H1 (cell line): ENCODE results near the gene PCGF3.

Experiments used
- CEBPB ChIP-seq: IDR thresholded peaks from 2 replicates; pipeline ENCODE4 v1.6.1; 2012; ENCODE audit warnings: low read depth, low read length
- PHF8 ChIP-seq: fragments of 200-600 bp; sonication (generic); conservative IDR thresholded peaks from 2 replicates; pipeline ENCODE4 v1.7.1; 2012; ENCODE audit warnings: low read depth, mild to moderate bottlenecking, inconsistent platforms, low read length, moderate library complexity
- SIX5 ChIP-seq: IDR thresholded peaks from 2 replicates; pipeline ENCODE4 v1.6.1; 2011; ENCODE audit warnings: mild to moderate bottlenecking, low read depth, low read length
- TEAD4 ChIP-seq: IDR thresholded peaks from 2 replicates; pipeline ENCODE4 v1.6.1; 2012; ENCODE audit warnings: low read depth, low read length, inconsistent platforms, mixed read lengths

DNA sequence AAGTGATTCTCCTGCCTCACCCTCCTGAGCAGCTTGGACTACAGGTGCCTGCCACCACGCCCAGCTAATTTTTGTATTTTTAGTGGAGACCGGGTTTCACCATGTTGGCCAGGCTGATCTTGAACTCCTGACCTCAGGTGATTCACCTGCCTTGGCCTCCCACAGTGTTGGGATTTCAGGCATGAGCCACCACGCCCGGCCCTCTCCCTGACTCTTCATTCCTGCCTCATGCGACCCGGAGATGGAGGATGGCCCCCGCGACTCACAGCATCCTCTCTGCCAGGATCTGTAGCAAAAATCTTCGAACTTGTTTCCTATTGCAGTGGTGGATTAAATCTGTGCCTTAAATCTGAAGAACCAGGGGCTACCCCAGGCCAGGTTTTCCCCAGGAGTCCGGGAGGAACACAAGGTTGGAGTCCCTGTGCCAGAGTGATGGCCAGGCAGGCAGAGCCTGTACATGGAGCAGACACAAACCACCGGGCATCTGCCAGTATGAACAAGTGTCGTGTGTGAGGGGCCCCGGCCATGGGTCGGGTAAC is 108.7 kb downstream of the PCGF3 start:
- TF ChIP-seq CEBPB (no peak), TEAD4 (no peak), PHF8 (no peak), SIX5 (no peak)
